ENCODE measurements around the gene OPCML. TPM values are rescaled to one million over a fixed set of nuclear protein-coding genes. Genes with fewer than 3 reads are reported as not detected.

Gene OPCML
- total and polyA plus RNA-seq, 7 donors = 0.01 to 0.80 (median 0.07) TPM; not detected in 4

DNA sequence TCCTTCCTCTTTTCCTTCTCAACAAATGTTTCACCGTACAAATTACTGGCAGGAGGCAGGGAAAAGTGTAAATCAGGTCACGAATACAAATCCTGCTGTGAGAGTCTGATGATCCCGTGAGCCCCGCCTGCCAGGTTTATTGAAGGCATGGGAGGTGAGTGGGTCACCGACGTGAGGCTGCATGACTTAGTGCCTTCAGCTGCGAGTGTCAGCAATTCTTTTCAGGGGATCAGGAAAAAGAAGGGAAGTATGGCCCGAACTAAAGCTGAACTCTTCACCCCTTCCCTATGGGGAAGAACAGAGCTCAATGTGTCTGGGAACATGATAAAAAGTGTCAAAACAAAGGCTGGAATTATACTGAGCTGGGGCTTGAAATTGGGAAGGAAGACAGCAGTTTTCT, 166.2 kb downstream of the OPCML start:
- no peaks in the 10 kb centered on the region for H3K9me3 ChIP-seq
- H3K27ac ChIP-seq = no peak overlapping the region
- H3K36me3 ChIP-seq (ENCODE audit: insufficient read depth in 1 of 2, low read depth in 1 of 2) = no peaks in the 10 kb centered on the region
- intact Hi-C loops (cut with DNase I) = no loop called here
- ATAC-seq = no peak
- no peaks in the 10 kb centered on the region for H3K4me1 ChIP-seq
- peaks cover 0 to 7% (median 0%) of the 10 kb centered on the region in 3 donors for H3K27me3 ChIP-seq (ENCODE audit: insufficient read depth in 3 of 3, low read length in 2 of 3)
- TF ChIP-seq, protein P1, sequence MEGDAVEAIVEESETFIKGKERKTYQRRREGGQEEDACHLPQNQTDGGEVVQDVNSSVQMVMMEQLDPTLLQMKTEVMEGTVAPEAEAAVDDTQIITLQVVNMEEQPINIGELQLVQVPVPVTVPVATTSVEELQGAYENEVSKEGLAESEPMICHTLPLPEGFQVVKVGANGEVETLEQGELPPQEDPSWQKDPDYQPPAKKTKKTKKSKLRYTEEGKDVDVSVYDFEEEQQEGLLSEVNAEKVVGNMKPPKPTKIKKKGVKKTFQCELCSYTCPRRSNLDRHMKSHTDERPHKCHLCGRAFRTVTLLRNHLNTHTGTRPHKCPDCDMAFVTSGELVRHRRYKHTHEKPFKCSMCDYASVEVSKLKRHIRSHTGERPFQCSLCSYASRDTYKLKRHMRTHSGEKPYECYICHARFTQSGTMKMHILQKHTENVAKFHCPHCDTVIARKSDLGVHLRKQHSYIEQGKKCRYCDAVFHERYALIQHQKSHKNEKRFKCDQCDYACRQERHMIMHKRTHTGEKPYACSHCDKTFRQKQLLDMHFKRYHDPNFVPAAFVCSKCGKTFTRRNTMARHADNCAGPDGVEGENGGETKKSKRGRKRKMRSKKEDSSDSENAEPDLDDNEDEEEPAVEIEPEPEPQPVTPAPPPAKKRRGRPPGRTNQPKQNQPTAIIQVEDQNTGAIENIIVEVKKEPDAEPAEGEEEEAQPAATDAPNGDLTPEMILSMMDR (IDR thresholded peaks at IDR 0.05) = no peak
- H3K4me3 ChIP-seq = no peak overlapping the region
- DNase-seq = no peak
- WGBS, 3 donors = 13 to 21% (median 17%) methylated on average over 8 of the region's 8 CpGs

DNA sequence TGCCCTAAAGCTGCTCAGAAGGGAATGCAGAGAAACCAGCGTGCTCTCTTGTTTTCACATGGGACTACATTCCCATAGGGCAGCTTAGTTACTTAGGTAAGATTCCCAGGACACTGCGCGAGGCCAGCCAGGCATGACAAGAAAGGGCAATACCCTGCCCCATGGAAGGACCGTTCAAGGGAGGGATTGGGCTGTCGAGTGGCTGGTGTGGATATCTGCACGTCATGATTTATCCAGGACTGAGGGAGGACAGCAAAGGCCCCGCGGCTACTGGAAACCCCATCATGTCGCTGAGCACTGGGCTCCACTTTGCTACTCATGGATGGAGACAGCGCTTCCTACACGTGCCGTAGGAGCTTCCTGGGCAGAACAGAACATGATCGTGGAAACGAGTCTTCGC, 169.4 kb downstream of the OPCML start:
- no peak overlapping the region for H3K27ac ChIP-seq
- ATAC-seq = no peak

DNA sequence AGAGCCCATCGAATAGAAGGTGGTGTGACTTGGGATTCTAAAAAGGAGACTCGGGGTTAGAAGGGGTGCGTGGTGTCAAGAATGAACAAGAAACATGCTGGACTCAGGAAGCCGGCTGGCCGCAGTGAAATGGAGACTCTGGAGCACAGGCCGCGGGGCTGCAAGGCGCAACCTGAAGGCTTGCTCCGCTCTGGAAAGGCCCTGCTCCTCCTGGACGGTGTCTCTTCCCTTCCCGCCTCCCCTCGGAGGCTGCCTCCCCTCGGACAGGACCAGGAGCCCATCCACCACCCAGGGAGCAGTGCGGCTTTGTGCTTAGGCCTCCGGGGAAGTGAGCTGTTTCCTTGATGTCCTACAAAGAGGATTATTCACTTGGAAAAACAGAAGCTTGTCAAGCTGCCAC, 170.1 kb downstream of the OPCML start:
- Histone ChIP-seq H3K27ac (no peak overlapping the region), H3K4me1 (no peaks in the 10 kb centered on the region), H3K36me3 (ENCODE audit: insufficient read depth in 1 of 2, low read depth in 1 of 2) (no peaks in the 10 kb centered on the region), H3K4me3 (no peak overlapping the region), H3K27me3 (ENCODE audit: insufficient read depth in 3 of 3, low read length in 2 of 3) (peaks cover 0 to 7% (median 0%) of the 10 kb centered on the region in 3 donors), H3K9me3 (no peaks in the 10 kb centered on the region)
- TF ChIP-seq, protein P1 (IDR thresholded peaks at IDR 0.05) = no peak
- intact Hi-C loops (cut with DNase I) = no loop called here
- ATAC-seq (no peak), DNase-seq (no peak)
- WGBS, 3 donors = 87 to 90% (median 88%) methylated on average over 15 of the region's 15 CpGs

More for the DNA sequence above, 169.4 kb downstream of the OPCML start:
- H3K27me3 ChIP-seq (ENCODE audit: insufficient read depth in 3 of 3, low read length in 2 of 3) = peaks cover 0 to 7% (median 0%) of the 10 kb centered on the region in 3 donors
- no peak for DNase-seq
- no peaks in the 10 kb centered on the region for H3K9me3 ChIP-seq
- no peaks in the 10 kb centered on the region for H3K4me1 ChIP-seq
- WGBS, 3 donors = 86 to 92% (median 88%) methylated on average over 15 of the region's 15 CpGs
- intact Hi-C loops (cut with DNase I) = no loop called here
- H3K36me3 ChIP-seq (ENCODE audit: insufficient read depth in 1 of 2, low read depth in 1 of 2) = no peaks in the 10 kb centered on the region
- TF ChIP-seq, protein P1 (IDR thresholded peaks at IDR 0.05) = no peak
- no peak overlapping the region for H3K4me3 ChIP-seq

DNA sequence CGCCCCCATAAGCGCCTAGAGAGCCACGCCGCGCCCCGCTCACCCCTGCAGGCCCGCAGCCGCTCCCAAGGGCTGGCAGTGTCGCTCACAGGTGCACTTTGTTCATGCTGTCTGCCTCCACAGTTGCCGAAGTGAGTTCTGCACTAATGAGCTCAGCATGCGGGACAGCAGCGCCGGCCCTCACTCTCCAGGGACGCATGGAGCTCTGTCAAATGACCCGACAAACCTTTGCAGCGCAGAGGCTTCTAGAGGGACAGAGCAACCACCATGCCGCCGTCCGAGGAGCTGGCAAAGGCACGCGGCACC, 170.7 kb downstream of the OPCML start:
- no peak for ATAC-seq
- 87 to 94% (median 87%) methylated on average over 21 of the region's 21 CpGs for WGBS, 3 donors
- Histone ChIP-seq H3K4me1 (no peaks in the 10 kb centered on the region), H3K4me3 (no peak overlapping the region), H3K27me3 (ENCODE audit: insufficient read depth in 3 of 3, low read length in 2 of 3) (peaks cover 0 to 7% (median 0%) of the 10 kb centered on the region in 3 donors), H3K36me3 (ENCODE audit: insufficient read depth in 1 of 2, low read depth in 1 of 2) (no peaks in the 10 kb centered on the region), H3K9me3 (no peaks in the 10 kb centered on the region), H3K27ac (no peak overlapping the region)
- intact Hi-C loops (cut with DNase I) = no loop called here
- DNase-seq = no peak
- TF ChIP-seq, protein P1 (IDR thresholded peaks at IDR 0.05) = no peak

Measured in psoas muscle (tissue), 8 donors.